ENCODE data around the gene ZNF407.

ZNF407 gene

DNA sequence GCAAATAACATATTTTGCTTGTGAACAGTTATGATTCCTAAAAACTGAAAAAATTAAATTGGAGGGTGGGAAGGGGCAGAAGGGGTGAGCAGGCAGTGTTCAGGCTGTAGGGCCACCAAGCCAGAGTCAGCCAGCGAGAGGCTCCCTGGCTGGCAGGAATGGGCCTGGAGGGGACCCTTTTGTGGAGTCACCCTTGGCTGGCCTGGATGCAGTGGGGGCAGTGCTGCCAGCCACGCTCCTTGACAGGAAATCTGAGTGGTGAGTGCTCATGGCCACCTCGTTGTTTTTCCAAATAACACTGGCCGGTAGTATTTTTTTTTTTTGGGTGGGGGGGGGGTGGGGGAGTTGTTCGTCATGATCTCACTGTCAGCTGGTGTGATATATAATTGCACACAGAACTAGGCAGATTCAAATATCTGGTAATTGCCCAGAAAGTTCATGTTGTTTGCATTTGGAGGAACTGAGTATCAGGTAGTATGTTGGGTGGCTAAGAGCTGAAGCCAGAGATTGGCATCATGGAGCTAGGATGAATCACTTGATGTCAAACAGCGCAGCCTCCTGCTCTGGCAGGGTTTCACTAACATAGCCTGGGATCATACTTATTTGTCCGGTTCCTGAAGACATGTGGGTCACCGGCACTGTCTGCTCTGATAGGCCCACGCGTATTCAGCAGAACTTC lies 451.2 kb downstream of the ZNF407 start:
- H3K27me3 ChIP-seq (ENCODE audit: control insufficient read depth, insufficient read depth, low read length), result no peaks in the 10 kb centered on the region
- H3K27ac ChIP-seq, result no peak overlapping the region
- H2AFZ ChIP-seq, result no peak overlapping the region
- no peaks in the 10 kb centered on the region for H3K4me1 ChIP-seq
- H3K9me3 ChIP-seq (ENCODE audit: control insufficient read depth, low read length), result no peaks in the 10 kb centered on the region
- no peak overlapping the region for H3K9ac ChIP-seq
- H3K79me2 ChIP-seq, result no peaks in the 10 kb centered on the region
- TF ChIP-seq, protein P1, sequence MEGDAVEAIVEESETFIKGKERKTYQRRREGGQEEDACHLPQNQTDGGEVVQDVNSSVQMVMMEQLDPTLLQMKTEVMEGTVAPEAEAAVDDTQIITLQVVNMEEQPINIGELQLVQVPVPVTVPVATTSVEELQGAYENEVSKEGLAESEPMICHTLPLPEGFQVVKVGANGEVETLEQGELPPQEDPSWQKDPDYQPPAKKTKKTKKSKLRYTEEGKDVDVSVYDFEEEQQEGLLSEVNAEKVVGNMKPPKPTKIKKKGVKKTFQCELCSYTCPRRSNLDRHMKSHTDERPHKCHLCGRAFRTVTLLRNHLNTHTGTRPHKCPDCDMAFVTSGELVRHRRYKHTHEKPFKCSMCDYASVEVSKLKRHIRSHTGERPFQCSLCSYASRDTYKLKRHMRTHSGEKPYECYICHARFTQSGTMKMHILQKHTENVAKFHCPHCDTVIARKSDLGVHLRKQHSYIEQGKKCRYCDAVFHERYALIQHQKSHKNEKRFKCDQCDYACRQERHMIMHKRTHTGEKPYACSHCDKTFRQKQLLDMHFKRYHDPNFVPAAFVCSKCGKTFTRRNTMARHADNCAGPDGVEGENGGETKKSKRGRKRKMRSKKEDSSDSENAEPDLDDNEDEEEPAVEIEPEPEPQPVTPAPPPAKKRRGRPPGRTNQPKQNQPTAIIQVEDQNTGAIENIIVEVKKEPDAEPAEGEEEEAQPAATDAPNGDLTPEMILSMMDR (IDR thresholded peaks at IDR 0.05), result no peak
- no peak overlapping the region for H3K4me2 ChIP-seq (ENCODE audit: low read length)
- H3K4me3 ChIP-seq (ENCODE audit: low read depth, low read length), result no peak overlapping the region
- H3K36me3 ChIP-seq (ENCODE audit: control insufficient read depth, insufficient read depth, low read length), result no peaks in the 10 kb centered on the region

DNA sequence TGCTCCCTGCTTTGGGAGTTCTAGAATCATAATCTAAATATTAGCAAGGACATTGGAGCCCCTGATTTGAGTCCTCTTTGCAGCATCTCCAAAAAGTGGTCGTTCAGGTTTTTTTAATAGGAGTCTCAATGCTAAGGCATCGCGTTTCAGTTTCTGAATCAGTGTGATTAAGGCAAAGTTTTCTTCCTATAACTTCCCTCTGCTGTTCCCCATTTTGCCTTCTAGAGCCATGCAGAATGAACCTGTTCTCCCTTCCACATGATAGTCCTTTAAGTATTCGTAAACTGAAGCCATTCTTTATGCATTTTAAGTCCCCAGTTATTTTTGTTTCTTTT lies 451.8 kb downstream of the ZNF407 start:
- no peak overlapping the region for H3K4me3 ChIP-seq (ENCODE audit: low read depth, low read length)
- no peaks in the 10 kb centered on the region for H3K27me3 ChIP-seq (ENCODE audit: control insufficient read depth, insufficient read depth, low read length)
- H3K36me3 ChIP-seq (ENCODE audit: control insufficient read depth, insufficient read depth, low read length), result no peaks in the 10 kb centered on the region
- TF ChIP-seq, protein P1 (IDR thresholded peaks at IDR 0.05), result no peak
- no peaks in the 10 kb centered on the region for H3K79me2 ChIP-seq
- no peak overlapping the region for H3K4me2 ChIP-seq (ENCODE audit: low read length)
- H3K4me1 ChIP-seq, result no peaks in the 10 kb centered on the region
- H3K9ac ChIP-seq, result no peak overlapping the region
- no peak overlapping the region for H2AFZ ChIP-seq
- no peaks in the 10 kb centered on the region for H3K9me3 ChIP-seq (ENCODE audit: control insufficient read depth, low read length)
- no peak overlapping the region for H3K27ac ChIP-seq

DNA sequence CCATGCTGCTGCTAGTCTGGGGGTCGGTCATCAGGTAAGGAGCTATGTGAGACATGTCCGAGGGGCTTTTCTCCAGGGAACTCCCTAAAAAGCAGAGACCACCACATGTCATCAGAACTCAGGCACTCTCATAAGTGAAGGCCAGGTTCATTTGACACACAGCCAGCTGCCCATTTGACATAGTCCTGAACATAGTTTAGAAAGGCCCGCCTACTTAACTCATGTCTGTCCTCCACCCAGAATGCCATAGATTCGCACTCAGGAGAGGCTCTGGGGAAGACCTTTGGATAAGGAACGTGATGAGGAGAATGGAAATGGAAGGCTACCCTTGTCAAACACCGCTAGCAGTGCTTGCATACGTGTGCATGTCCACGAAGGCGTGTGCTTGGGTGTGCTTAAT lies 454.1 kb downstream of the ZNF407 start:
- TF ChIP-seq, protein P1 (IDR thresholded peaks at IDR 0.05), result no peak
- no peak overlapping the region for H3K4me2 ChIP-seq (ENCODE audit: low read length)
- no peak overlapping the region for H3K9ac ChIP-seq
- H3K79me2 ChIP-seq, result no peaks in the 10 kb centered on the region
- no peaks in the 10 kb centered on the region for H3K27me3 ChIP-seq (ENCODE audit: control insufficient read depth, insufficient read depth, low read length)
- no peaks in the 10 kb centered on the region for H3K4me1 ChIP-seq
- no peaks in the 10 kb centered on the region for H3K9me3 ChIP-seq (ENCODE audit: control insufficient read depth, low read length)
- H3K27ac ChIP-seq, result no peak overlapping the region
- no peak overlapping the region for H2AFZ ChIP-seq
- H3K36me3 ChIP-seq (ENCODE audit: control insufficient read depth, insufficient read depth, low read length), result no peaks in the 10 kb centered on the region
- H3K4me3 ChIP-seq (ENCODE audit: low read depth, low read length), result no peak overlapping the region

DNA sequence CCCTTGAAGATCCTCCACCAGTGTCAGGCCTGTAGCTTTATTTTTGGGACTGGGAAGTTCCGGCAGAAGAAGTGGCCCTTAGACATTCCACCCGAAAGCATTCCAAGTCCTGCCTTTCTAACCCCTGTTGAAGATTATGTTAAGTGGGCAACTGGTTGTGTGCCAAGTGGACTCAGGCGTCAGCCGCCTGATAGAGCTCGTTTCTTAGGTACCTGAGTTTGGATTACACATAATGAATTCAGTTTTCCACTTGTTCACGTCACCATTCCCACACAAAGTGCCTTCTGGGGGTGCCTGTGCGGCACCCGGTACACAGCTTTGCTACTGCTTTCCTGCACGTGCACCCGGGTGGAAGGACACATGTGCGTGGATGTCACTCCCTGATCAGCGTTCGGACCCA lies 454.8 kb downstream of the ZNF407 start:
- Histone ChIP-seq H3K4me3 (ENCODE audit: low read depth, low read length) (no peak overlapping the region), H3K9ac (no peak overlapping the region), H3K9me3 (ENCODE audit: control insufficient read depth, low read length) (no peaks in the 10 kb centered on the region), H2AFZ (no peak overlapping the region), H3K27me3 (ENCODE audit: control insufficient read depth, insufficient read depth, low read length) (no peaks in the 10 kb centered on the region), H3K79me2 (no peaks in the 10 kb centered on the region), H3K4me1 (no peaks in the 10 kb centered on the region), H3K36me3 (ENCODE audit: control insufficient read depth, insufficient read depth, low read length) (no peaks in the 10 kb centered on the region), H3K27ac (no peak overlapping the region), H3K4me2 (ENCODE audit: low read length) (no peak overlapping the region)
- TF ChIP-seq, protein P1 (IDR thresholded peaks at IDR 0.05), result no peak

DNA sequence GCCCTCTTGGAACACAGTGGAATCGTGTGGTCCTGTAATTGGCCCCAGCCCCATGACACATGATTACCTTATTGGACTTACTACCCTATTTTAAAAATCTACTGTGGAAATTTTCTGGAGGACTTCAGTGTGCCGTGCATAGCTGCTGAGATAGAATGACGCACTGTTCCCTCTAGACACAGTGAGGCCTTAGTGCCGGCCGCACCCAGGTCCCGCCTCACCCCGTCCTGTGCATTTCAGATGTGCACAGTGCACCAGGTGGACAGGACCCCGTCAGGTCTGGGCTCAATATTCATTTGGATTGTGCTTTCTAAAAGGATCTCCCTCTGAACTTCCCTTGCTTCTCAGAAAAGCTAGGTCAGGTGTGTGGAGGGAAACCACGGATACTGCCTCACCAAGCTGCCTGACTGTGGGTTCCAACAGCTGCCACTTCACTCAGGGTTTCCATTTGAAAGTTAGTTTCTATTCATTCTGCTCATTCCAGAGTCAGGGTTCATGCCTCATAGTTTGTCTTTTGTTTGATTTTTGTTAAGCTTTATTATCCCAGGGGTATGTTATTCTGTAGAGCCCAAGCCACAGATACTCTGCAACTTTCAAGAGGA lies 455.5 kb downstream of the ZNF407 start:
- Histone ChIP-seq H3K79me2 (no peaks in the 10 kb centered on the region), H3K9ac (no peak overlapping the region), H3K27me3 (ENCODE audit: control insufficient read depth, insufficient read depth, low read length) (no peaks in the 10 kb centered on the region), H3K4me2 (ENCODE audit: low read length) (no peak overlapping the region), H3K4me1 (no peaks in the 10 kb centered on the region), H3K9me3 (ENCODE audit: control insufficient read depth, low read length) (no peaks in the 10 kb centered on the region), H2AFZ (no peak overlapping the region), H3K27ac (no peak overlapping the region), H3K4me3 (ENCODE audit: low read depth, low read length) (no peak overlapping the region), H3K36me3 (ENCODE audit: control insufficient read depth, insufficient read depth, low read length) (no peaks in the 10 kb centered on the region)
- TF ChIP-seq, protein P1 (IDR thresholded peaks at IDR 0.05), result no peak

Measured in parathyroid adenoma (tissue), 2 donors.